ENCODE measurements around the gene ARL8A. TPM values are rescaled to one million over a fixed set of nuclear protein-coding genes. Genes with fewer than 3 reads are reported as not detected.

Gene ARL8A
- total RNA-seq, 1 donor from 2014 or later: 38.5 TPM

DNA sequence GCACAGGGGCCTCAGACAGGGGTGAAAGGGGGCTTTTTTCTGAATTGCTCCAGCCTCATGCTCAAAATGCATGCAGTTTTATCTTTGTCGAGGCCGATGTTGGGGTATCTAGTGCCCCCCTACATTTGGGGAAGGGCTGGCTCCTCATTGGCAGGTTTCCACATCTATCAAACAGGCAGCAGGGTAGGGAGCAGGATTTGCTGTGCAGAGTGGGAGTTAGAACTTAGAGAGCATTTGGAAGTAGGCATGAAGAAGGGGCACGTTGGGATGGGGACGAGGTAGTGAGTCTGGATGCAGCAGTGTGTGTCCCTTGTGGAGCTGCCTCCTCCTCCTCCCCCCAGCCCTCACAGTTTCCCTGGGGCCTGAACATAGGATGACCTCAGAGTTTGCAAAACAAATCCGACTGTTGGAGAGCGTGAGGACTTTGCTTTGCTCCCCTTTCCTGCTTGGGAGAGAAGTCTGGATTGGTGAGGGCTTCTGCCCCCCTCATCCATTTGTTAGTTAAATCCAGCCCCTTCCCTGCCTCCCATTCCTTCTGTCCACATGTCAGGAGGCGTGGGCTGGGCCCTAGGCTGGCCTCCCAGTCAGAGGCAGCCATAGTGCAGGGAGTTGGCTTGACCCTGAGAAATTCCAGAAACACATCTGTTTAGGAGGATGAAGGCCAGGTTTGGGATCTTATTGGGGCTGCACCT lies 58.7 kb downstream of the ARL8A start:
- no peak for DNase-seq (ENCODE audit: low spot score in 2 of 2)
- Histone ChIP-seq H3K4me1 (no peaks in the 10 kb centered on the region), H3K4me3 (no peak overlapping the region), H3K27ac (no peak overlapping the region), H3K9me3 (no peaks in the 10 kb centered on the region), H3K36me3 (no peaks in the 10 kb centered on the region), H3K27me3 (no peaks in the 10 kb centered on the region)
- TF ChIP-seq, protein P1, sequence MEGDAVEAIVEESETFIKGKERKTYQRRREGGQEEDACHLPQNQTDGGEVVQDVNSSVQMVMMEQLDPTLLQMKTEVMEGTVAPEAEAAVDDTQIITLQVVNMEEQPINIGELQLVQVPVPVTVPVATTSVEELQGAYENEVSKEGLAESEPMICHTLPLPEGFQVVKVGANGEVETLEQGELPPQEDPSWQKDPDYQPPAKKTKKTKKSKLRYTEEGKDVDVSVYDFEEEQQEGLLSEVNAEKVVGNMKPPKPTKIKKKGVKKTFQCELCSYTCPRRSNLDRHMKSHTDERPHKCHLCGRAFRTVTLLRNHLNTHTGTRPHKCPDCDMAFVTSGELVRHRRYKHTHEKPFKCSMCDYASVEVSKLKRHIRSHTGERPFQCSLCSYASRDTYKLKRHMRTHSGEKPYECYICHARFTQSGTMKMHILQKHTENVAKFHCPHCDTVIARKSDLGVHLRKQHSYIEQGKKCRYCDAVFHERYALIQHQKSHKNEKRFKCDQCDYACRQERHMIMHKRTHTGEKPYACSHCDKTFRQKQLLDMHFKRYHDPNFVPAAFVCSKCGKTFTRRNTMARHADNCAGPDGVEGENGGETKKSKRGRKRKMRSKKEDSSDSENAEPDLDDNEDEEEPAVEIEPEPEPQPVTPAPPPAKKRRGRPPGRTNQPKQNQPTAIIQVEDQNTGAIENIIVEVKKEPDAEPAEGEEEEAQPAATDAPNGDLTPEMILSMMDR (IDR thresholded peaks at IDR 0.05): no peak
- intact Hi-C loops (cut with DNase I): no loop called here

DNA sequence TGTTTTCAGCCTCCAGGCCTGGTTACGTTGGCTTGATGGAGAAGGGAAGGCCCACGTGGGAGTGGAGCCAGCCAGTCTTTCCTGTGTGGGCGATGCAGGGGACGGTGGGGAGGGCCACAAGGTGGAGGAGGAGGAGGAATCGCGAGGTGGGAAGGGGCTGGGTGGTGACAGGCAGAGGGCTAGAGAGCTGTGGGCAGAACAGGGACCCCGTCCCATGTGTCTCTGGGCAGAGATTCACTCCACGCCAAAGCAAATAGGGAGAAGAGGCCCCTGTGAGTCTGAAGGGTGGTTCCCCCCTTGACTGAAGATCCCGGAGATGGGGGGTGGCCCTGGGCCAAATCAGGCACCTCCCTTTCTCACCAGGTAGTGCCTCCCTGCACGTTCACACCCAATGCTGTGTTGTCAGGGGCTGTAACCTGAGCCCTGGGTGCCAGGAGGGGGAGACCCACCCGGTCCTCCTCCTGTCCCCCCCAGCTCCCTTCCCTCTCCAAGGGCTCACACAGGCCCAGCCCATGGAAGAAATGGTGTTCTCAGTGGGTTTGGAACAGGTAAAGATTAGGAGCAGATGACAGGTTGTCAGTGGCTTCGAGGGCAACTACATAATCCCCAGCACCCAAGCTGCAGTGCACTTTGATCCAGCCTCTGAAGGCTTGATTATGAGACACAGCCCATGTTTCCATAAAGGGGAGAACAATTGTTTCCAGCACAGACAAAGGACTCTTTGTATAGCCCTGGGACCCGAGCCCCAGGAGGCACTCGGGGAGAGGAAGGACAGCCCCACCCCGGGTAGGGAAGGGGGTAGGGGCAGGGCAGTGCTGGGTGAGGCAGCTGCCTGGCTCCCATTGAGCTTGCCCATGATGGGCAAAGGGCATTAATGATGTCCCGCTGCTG lies 59.5 kb downstream of the ARL8A start:
- intact Hi-C loops (cut with DNase I): no loop called here
- Histone ChIP-seq H3K4me1 (no peaks in the 10 kb centered on the region), H3K4me3 (no peak overlapping the region), H3K36me3 (no peaks in the 10 kb centered on the region), H3K27me3 (no peaks in the 10 kb centered on the region), H3K27ac (no peak overlapping the region), H3K9me3 (no peaks in the 10 kb centered on the region)
- TF ChIP-seq, protein P1 (IDR thresholded peaks at IDR 0.05): no peak
- DNase-seq (ENCODE audit: low spot score in 2 of 2): no peak

Other genes with a start within 250 kb of the ARL8A start
- 316 TPM for gene LMOD1, start 198.2 kb downstream of the ARL8A start, total RNA-seq
- 7.9 TPM for gene TIMM17A, start 189.2 kb downstream of the ARL8A start, total RNA-seq
- 106 TPM for gene RNPEP, start 162.1 kb downstream of the ARL8A start, total RNA-seq
- 0.96 TPM for gene ELF3, start 134.2 kb downstream of the ARL8A start, total RNA-seq
- gene GPR37L1, start 21.8 kb downstream of the ARL8A start, total RNA-seq: not detected
- not detected for gene PTPN7, start 15.9 kb upstream of the ARL8A start, total RNA-seq
- gene LGR6, start 49.1 kb upstream of the ARL8A start, total RNA-seq: 26.0 TPM
- not detected for gene UBE2T, start 197.2 kb upstream of the ARL8A start, total RNA-seq
- gene PPP1R12B, start 204.0 kb upstream of the ARL8A start, total RNA-seq: 404 TPM